ENCODE measurements around the gene TMPRSS2. TPM values are rescaled to one million over a fixed set of nuclear protein-coding genes. Genes with fewer than 3 reads are reported as not detected.
A peak's percentile ranks its signal among the peaks of the same experiment; 100 is the strongest.

Gene TMPRSS2
- total and polyA plus RNA-seq, 2 of the 13 experiments (the other 11 are each of a cell fraction or from before 2014, with no cell fraction given): 1.7 to 1.8 TPM

DNA sequence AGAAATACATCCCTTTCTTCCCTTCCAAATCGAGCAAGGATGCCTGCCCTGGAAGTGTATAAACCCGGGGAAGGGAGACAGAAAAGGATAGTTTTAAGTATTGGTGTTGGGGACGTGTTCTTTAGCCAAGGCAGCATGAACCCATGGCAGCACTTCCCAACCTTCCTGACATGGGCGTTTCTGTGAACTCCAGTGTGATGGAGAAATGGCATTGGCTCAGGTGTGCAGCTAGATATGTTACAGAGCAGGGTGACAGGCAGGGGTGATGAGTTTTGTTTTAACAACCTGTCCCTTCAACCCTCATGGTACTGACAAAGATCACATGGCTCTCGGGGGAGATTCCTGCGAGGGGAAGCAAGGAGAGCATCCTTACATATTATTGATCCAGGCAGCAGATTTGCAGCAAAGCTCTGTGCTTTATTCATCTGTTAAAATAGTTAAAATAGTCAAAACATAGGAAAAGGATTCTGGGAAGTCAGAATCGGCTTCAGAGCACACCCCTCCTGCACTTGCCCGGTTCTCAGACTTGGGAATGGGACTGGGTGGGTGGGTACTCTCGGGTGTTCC is 78.0 kb downstream of the TMPRSS2 start:
- H3K4me2 ChIP-seq (ENCODE audit: low read depth, low read length): no peak overlapping the region
- DNase-seq (ENCODE audit: low spot score) (no peak), FAIRE-seq (no peak), ATAC-seq (no peak)
- H3K4me1 ChIP-seq (ENCODE audit: insufficient read depth, low read length): no peaks in the 10 kb centered on the region
- no peak overlapping the region for H3K27ac ChIP-seq (ENCODE audit: extremely low read length, insufficient read depth, low read length)
- H4K20me1 ChIP-seq (ENCODE audit: insufficient read depth, low read length): no peaks in the 10 kb centered on the region
- H2AFZ ChIP-seq (ENCODE audit: low read length): no peak overlapping the region
- no peaks in the 10 kb centered on the region for H3K27me3 ChIP-seq (ENCODE audit: control insufficient read depth in 1 of 2, insufficient read depth in 2 of 2, low read length in 2 of 2)
- no peaks in the 10 kb centered on the region for H3K79me2 ChIP-seq (ENCODE audit: insufficient read depth, low read length)
- no peak overlapping the region for H3K4me3 ChIP-seq (replicated peaks in 1 of 3; ENCODE audit: insufficient read depth in 1 of 3, low read depth in 2 of 3, low read length in 3 of 3)
- H3K36me3 ChIP-seq (replicated peaks in 1 of 2; ENCODE audit: control insufficient read depth in 1 of 2, insufficient read depth in 2 of 2, low read length in 2 of 2): no peaks in the 10 kb centered on the region
- H3K9me3 ChIP-seq (ENCODE audit: low read length): peaks cover 5% of the 10 kb centered on the region
- ChIA-PET CTCF (ENCODE audit: low intra/inter-chr PET ratio, low total read pairs) (no interaction called here), POLR2A (no interaction called here)
- in situ Hi-C loops (cut with HindIII; ENCODE audit: extremely low pct_ligation_motif_present, low pct_unique_long_range_greater_than_20kb) (no loop called here), intact Hi-C loops (cut with micrococcal nuclease; ENCODE audit: unreplicated experiment) (no loop called here)
- no peak overlapping the region for H3K9ac ChIP-seq (ENCODE audit: insufficient read depth, low read depth, low read length)
- TF ChIP-seq, protein P1, sequence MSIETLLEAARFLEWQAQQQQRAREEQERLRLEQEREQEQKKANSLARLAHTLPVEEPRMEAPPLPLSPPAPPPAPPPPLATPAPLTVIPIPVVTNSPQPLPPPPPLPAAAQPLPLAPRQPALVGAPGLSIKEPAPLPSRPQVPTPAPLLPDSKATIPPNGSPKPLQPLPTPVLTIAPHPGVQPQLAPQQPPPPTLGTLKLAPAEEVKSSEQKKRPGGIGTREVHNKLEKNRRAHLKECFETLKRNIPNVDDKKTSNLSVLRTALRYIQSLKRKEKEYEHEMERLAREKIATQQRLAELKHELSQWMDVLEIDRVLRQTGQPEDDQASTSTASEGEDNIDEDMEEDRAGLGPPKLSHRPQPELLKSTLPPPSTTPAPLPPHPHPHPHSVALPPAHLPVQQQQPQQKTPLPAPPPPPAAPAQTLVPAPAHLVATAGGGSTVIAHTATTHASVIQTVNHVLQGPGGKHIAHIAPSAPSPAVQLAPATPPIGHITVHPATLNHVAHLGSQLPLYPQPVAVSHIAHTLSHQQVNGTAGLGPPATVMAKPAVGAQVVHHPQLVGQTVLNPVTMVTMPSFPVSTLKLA (IDR thresholded peaks at IDR 0.05): peak; percentile 38; the same call in 1 of the 2 replicates
- no peak for TF ChIP-seq ZNF782 (CRISPR knock-in tag; IDR thresholded peaks at IDR 0.05; ENCODE audit: borderline replicate concordance)
- 69% methylated on average over 9 of the region's 9 CpGs for WGBS (ENCODE audit: low lambda C conversion rate)
- no TSS peak for BruUV-seq (replicated peaks)

DNA sequence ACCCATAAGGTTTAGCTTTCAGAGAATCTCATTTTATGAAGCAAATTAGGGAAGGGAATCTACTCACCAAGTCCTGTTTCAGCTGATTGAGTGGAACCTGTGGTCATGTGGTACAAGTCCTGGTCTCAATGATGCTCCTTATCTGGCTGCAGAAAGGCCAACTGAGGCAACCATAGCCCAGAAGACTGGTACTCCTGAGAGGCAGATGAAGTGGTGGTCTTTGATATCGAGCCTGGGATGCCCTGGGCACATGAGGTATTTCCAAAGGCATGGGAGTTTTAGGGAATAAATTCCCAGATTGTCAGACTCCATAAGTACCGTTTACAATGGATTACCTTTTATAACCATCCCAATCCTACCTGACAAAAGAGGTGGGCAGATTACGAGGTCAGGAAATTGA is 78.7 kb downstream of the TMPRSS2 start:
- H3K27me3 ChIP-seq (ENCODE audit: control insufficient read depth in 1 of 2, insufficient read depth in 2 of 2, low read length in 2 of 2): no peaks in the 10 kb centered on the region
- H3K27ac ChIP-seq (ENCODE audit: extremely low read length, insufficient read depth, low read length): no peak overlapping the region
- no peaks in the 10 kb centered on the region for H3K9me3 ChIP-seq (ENCODE audit: low read length)
- no TSS peak for BruUV-seq (replicated peaks)
- intact Hi-C loops (cut with micrococcal nuclease; ENCODE audit: unreplicated experiment): no loop called here
- FAIRE-seq (no peak), ATAC-seq (no peak), DNase-seq (ENCODE audit: low spot score) (no peak)
- H3K36me3 ChIP-seq (replicated peaks in 1 of 2; ENCODE audit: control insufficient read depth in 1 of 2, insufficient read depth in 2 of 2, low read length in 2 of 2): no peaks in the 10 kb centered on the region
- H4K20me1 ChIP-seq (ENCODE audit: insufficient read depth, low read length): no peaks in the 10 kb centered on the region
- H3K4me3 ChIP-seq (replicated peaks in 1 of 3; ENCODE audit: insufficient read depth in 1 of 3, low read depth in 2 of 3, low read length in 3 of 3): no peak overlapping the region
- H3K4me2 ChIP-seq (ENCODE audit: low read depth, low read length): no peak overlapping the region
- H3K79me2 ChIP-seq (ENCODE audit: insufficient read depth, low read length): no peaks in the 10 kb centered on the region
- H3K4me1 ChIP-seq (ENCODE audit: insufficient read depth, low read length): no peaks in the 10 kb centered on the region
- ChIA-PET CTCF (ENCODE audit: low intra/inter-chr PET ratio, low total read pairs) (no interaction called here), POLR2A (no interaction called here)
- 76% methylated on average over 3 of the region's 3 CpGs for WGBS (ENCODE audit: low lambda C conversion rate)
- H3K9ac ChIP-seq (ENCODE audit: insufficient read depth, low read depth, low read length): no peak overlapping the region
- H2AFZ ChIP-seq (ENCODE audit: low read length): no peak overlapping the region
- in situ Hi-C loops (cut with HindIII; ENCODE audit: extremely low pct_ligation_motif_present, low pct_unique_long_range_greater_than_20kb): no loop called here
- TF ChIP-seq NR2C2 (CRISPR knock-in tag; IDR thresholded peaks at IDR 0.05; ENCODE audit: borderline replicate concordance) (no peak), ZNF30 (CRISPR knock-in tag; IDR thresholded peaks at IDR 0.05) (no peak), ZBTB20 (CRISPR knock-in tag; IDR thresholded peaks at IDR 0.05; ENCODE audit: borderline replicate concordance, low read depth) (no peak), HES4 (CRISPR knock-in tag; IDR thresholded peaks at IDR 0.05; ENCODE audit: borderline replicate concordance) (no peak)
- TF ChIP-seq, protein P2, sequence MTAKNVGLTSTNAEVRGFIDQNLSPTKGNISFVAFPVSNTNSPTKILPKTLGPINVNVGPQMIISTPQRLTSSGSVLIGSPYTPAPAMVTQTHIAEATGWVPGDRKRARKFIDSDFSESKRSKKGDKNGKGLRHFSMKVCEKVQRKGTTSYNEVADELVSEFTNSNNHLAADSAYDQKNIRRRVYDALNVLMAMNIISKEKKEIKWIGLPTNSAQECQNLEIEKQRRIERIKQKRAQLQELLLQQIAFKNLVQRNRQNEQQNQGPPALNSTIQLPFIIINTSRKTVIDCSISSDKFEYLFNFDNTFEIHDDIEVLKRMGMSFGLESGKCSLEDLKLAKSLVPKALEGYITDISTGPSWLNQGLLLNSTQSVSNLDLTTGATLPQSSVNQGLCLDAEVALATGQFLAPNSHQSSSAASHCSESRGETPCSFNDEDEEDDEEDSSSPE (CRISPR knock-in tag; IDR thresholded peaks at IDR 0.05): no peak
- TF ChIP-seq, protein P3, sequence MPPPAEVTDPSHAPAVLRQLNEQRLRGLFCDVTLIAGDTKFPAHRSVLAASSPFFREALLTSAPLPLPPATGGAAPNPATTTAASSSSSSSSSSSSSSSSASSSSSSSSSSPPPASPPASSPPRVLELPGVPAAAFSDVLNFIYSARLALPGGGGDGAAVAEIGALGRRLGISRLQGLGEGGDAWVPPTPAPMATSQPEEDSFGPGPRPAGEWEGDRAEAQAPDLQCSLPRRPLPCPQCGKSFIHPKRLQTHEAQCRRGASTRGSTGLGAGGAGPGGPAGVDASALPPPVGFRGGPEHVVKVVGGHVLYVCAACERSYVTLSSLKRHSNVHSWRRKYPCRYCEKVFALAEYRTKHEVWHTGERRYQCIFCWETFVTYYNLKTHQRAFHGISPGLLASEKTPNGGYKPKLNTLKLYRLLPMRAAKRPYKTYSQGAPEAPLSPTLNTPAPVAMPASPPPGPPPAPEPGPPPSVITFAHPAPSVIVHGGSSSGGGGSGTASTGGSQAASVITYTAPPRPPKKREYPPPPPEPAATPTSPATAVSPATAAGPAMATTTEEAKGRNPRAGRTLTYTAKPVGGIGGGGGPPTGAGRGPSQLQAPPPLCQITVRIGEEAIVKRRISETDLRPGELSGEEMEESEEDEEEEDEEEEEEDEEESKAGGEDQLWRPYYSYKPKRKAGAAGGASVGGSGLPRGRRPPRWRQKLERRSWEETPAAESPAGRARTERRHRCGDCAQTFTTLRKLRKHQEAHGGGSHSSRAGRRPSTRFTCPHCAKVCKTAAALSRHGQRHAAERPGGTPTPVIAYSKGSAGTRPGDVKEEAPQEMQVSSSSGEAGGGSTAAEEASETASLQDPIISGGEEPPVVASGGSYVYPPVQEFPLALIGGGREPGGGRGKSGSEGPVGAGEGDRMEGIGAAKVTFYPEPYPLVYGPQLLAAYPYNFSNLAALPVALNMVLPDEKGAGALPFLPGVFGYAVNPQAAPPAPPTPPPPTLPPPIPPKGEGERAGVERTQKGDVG (CRISPR knock-in tag; IDR thresholded peaks at IDR 0.05; ENCODE audit: borderline replicate concordance): no peak

All from HepG2 (cell line).